Measurements from ENCODE around the gene SUN2.

Gene SUN2

DNA sequence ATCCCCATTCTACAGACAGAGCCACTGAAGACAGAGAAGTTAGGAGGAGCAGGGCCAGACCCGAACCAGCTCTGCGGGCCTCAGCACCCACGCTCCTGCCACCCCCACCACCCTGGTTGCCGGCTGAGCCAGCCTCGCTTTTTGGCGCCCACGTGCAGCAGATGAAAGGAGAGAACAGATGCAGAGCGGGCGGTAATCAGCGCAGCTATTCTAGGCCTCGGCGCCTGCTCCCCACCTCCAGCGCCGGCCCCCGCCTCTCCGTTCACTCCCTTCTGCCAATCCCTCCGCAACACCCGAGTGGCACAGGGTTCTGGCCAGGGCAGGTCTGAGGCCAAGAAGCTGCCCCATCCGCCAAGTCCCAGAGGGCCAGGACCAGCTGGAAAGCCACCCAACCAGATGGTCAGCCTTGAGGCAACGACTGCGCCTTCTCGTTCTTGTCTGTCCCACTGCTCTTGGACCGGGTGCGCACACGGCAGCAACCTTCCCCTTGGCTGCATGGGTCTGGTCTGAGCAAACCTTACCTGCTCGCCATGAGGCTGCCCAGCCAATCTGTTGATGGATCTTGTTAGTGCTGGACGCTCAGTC is 21.4 kb upstream of the SUN2 start:
- no peak for DNase-seq

DNA sequence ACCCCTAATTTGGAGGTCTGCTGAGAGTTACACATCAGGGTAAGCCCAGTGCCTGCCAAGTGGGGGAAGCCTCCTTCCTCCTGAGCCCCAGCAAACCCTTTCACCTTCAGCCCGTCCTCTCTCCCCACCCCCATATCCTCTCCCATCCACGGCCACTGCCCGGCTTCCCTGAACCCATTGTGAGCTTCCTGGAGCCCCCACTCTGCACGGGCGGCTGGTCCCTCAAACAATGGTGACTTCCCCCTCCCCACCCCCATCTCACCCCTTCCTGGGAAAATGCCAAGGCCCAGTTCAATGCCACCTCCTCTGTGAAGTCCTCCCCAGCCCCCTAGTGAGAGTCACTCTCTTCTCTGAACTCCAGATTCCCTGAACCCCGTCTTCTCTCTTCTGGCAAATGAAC is 20.3 kb upstream of the SUN2 start:
- no peak for DNase-seq

DNA sequence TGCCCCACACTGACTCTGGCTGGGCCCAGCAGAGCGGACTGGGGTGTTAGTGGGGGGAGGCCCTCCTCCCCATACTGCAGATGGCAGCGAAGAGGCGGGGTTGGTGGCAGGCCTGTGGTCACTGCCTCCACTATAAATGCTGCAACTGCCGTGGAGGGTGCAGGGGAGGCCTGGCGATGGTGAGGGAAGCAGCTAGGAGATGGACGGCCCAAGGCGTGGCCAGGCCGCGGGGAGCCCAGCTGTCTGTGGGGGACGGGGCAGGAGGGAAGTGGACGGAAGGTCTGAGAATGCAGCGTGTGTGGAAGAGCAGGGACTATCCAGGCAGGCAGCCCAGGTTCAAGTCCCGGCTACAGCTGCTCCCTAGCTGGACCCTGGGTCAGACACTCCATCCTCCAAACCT is 19.9 kb upstream of the SUN2 start:
- DNase-seq, result no peak

DNA sequence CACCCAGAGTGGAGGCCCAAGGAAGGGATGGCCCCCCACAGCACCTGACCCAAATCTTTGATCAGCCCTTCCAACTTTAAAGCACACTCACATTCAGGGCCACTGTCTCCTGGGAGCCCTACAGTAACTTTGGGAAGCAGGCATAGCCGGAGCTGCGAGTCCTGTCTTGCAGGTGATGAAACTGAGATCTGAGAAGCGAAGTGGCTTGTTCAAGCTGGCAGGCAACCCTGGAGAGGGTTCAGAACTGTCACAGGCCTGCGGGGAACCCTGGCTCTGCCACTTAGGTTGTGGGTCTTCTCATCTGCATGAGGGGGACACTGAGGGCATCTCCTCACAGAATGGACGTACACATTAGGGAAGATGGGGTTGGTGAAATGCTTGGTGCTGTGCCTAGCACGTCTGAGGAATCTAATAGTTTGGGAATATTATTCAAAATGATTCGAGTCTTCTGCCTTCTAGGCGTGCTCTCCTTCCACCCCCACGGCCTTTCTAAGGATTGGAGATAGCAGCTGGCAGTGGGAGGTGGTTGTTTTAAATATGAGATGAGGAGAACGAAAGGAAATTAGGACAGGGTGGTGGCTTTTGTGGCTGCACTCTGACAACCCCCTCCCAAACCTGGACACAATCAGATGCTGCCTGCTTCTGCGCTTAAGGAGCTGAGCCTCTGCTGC is 18.8 kb upstream of the SUN2 start:
- no peak for DNase-seq

DNA sequence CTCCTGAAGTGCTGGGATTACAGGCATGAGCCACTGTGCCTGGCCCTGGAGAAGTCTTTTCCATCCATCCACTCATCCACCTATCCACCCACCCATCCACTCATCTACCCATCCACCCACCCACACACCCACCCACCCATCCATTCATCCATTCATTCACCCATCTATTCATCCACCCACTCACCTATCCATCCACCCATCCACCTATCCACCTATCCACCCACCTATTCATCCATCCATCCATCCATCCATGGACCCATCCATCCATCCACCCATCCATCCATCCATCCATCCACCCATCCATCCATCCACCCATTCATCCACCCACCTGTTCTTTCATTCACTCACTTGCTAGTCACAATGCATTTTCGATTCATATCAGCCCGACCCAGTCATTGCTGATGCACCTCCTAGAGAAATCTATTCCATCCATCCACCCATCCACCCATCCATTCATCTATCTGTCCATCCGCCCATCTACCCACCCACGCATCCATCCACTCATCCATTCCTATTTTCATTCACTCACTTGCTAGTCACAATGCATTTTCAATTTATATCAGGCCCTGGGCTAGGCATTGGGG is 17.7 kb upstream of the SUN2 start:
- DNase-seq, result no peak

DNA sequence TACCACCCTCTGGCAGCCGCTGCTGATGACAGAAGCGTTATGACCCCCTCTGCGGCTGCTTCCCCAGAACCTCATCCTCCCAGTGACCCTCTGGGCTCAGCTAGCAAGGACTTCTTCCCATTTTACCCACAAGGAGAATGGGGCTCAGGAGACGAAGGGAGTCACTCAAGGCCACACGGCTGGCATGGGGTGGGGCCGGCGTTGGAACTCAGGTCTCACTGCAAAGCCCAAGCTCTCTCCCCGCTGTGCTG is 16.8 kb upstream of the SUN2 start:
- DNase-seq, result no peak

DNA sequence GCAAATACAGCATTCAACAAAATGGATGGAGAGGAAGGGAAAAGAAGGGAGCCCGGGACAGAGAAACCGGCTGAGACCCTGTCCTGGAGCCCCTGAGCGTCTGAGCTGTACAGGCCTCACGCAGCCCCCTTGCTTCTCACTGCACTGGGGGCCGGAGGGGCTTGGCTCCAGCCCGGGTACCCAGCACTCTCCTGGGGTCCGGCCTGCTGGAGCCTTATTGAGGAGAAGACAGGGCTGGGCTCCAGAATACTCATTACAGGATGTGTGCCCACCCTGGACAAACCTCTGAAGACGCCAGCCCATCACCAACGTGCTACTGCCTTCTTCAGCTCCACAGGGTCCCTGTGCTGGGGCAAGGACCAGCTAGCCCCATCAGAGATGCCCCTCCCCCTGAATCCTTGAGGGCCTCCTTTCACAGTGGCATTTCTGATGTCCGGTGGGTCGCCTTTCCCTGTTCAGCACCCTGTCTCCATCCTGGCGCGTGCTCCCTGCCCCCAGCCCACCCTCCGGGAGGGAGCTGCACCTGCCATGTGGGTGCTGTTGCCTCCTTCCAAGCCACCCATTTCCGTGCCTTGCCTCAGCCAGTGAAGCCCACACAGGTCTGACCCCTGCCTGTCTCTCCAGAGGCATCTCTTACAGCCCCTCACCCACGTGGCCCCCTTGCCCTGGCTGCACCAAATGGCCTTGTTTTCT is 14.6 kb upstream of the SUN2 start:
- DNase-seq, result no peak

DNA sequence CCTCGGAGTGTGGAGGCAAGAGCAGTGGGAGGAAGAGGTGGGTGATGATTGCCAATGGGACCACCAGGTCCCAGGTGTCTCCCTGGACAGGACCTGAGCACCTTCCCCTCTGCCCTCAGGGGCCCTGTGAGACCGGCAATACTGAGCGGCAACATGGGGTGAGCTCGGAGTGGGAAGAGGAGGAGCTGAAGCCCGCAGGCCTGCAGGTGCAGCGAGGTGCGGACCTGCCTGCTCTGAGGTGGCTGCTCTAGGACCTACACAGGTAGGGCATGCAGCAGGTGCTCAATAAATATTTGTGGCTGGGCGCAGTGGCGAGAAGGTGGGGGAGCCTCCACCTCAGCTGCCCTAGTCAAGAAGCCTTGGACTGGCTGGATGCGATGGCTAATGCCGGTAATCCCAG is 12.2 kb upstream of the SUN2 start:
- DNase-seq, result no peak

DNA sequence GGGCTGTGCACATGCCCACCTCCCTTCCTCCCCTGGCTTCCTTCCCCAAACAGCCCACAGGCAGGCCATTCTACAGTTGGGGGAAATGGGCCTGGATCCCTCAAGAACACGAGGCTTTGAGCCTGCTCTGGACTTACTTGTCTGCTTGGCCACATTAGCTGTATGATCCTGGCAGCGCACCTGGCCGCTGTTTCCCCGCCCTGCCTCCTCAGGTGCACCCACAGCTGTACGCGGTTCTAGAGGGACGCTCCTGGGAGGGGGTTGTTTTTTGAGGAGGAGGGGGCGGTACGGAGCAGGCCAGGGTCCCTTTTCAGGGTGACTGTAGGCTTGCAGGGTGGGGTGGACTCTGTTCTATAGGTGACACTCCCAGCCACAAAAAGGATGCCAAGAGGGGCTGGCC is 11.5 kb upstream of the SUN2 start:
- DNase-seq, result no peak

DNA sequence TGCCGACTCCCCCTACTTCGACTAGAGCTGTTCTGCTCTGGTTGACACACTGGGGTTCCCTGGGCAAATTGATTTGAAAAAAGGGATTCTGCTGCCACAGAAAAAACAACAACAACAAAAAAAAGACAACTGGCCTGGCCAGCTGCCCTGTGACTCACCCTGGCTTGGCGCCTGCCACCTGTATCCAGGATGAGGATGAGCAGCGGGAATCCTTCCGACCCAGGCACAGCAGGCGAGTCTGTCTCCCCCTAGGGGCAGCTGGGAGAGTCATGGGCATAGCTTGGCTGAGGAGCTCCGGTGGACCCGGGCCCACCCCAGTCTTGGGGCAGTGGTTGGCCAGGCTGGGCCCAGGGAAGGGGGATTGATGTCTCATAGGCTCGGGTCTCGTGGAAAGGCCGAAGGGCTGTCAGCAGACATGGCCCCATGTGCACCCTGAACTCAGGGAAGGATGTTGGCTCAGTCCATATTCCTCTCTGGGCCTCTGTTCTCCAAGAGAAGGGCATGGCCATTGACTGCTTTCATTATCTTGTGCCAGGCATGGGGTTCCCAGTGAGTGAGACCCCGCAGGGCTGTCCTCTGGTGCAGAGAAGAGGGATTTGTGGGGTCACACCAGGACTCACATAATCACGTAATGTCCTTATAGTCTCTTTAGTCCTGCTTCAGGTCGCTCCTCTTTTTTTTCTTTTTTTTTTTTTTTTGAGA is 10.4 kb upstream of the SUN2 start:
- peak; percentile 48 for DNase-seq

DNA sequence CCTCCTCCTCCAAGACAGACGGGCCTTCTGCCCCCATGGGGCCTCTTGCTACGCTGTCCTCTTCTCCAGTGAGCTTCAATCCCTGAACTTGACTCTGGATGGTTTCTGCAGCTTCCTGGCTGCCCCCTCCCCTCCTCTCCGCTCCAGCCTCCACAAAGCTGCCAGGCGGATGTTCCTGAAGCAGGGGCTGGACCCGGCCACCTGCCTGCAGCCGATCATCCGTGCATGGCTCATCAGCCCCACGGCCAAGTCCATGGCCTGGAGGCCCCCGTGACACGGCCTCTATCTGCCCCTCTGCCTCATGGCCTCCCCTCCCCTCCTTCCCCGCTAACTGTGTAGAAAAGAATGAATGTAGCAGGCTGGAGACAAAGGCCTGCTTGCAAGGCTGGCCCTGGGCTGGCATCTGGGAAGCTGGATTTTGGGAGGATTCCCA is 6.8 kb upstream of the SUN2 start:
- DNase-seq, result no peak

DNA sequence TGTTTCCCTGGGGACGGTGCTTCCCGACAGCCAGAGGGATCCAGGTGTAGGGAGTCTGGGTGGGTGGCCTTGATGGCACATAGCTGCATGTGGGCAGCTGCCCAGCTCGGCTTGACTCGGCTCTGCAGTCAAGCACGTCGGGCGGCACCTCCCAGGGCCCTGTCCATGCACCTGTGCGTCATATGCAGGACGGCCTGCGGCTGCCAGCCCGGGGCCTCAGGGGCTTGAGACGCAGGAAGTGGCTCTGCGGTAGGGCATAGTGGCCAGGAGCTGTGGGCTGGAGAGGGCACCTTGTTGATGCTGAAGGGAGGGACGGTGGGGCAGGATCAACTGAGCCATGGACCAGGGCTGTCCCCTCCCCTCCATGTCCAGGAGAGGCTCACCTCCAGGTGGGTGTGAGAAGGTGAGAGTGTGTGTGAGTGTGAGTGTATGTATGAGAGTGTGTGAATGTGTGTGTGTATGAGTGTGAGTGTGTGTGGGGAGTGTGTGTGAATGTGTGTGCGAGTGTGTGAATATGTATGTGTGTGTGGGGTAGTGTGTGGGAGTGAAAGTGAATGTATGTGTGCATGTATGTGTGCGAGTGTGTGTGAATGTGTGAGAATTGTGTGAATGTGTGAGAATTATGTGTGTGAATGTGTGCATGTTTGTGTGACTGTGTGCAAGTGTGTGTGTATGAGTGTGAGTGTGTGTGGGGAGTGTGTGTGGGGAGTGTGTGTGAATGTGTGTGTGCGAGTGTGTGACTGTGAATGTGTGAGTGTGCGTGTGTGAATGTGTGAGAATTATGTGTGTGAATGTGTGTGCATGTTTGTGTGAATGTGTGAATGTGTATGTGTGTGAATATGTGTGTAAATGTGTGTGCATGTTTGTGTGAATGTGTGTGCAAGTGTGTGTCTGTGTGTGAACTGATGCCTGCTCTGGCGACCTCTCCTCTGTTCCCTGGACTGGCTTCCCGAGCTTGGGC is 5.7 kb upstream of the SUN2 start:
- DNase-seq, result no peak

DNA sequence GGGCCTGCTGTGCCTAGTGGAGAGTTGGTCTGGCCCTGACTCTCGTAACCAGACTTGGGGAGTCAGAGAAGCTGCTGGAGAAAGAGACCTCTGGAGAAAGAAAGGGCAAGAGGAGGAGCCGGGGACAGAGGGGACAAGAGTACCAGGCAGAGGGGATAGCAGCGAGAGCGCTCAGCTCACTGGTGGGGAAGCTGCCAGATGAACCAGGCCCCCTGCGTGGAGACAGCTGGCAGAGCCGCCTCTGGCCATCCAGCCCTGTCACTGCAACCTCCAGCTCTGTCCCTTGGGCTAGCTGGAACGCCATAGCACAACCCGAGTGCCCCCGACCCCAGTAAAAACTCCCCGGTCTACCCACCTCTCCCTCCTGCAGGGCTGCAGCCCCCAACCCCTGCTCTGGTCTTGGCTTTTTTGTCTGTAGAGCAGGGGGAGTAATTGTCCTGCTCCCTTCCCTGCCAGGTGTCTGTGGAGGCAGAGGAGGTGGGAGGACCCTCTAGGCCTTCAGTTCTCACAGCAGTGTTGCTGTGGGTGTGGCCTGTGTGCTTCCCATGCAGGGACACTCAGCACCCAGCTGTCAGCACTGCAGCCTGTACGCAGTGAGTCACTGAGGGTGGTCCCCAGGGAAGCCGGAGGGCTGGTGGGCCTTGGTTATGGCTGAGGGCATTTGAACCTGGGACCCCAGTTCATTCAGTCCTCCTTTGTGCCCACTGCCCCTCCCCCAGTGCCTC is 4.8 kb upstream of the SUN2 start:
- no peak for DNase-seq

DNA sequence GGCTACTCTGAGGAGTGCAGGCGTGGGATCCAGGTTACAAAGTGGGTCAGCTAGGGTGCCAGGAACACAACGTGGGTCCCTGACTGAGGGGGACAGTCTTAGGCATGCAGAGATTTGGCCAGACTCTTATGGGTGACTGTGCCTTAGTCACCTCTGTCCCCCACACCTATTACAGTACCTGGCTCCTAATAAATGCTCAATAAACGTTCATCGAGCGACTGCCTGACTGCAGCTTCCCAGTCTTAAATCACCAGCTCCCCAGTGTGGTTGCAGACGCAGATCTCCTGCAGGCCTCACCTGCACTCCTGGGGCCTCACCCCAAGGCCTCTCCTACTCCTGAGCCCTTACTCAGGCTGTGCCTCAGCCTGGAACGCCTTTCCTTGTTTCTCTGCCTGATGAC is 3.2 kb upstream of the SUN2 start:
- no peak for DNase-seq

DNA sequence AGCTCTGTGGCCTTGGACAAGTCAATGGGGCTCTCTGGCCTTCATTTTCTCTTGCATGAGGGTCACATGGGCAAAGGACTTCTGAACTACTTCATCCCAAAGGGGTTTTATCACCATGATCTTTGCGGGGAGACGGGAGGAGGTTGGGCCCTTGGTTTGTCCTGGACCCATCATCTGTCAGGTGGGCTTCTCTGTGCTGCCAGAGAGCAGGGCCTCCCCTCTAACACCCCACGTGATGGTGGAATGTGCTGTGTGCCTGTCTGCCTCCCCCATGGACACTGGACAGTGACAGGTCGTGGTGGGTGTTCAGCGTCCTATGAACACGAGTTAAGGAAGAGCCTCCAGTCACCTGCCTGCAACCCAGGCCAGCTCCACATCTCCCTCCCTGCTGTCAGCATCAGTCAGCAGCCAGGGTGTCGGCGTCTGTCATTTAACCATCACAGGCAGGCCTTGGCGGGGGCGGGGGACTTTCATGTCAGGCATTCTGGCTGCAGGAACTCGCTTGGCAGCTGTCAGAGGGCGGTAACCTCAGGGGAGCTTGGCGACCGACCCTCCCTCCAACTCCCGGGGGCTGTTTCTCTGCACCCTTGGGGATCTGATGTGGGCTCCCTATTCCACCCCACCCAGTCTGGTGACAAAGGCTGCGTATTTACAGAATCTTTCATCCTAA is 2.6 kb upstream of the SUN2 start:
- peak; percentile 62 for DNase-seq

DNA sequence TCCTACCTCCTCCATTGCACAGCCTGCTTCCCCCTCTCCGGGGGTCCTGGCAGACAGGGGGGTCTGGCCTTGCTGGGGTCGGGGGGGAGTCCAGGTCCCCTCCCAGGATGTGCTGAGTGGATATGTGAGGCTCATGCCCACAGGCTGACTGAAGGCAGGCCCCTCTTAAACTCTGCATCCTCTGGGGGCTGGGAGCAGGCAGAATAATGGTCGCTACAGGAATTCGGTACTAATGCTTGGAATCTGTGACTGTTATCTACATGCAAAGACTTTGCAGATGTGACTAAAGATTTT is 1.6 kb upstream of the SUN2 start:
- no peak for DNase-seq

DNA sequence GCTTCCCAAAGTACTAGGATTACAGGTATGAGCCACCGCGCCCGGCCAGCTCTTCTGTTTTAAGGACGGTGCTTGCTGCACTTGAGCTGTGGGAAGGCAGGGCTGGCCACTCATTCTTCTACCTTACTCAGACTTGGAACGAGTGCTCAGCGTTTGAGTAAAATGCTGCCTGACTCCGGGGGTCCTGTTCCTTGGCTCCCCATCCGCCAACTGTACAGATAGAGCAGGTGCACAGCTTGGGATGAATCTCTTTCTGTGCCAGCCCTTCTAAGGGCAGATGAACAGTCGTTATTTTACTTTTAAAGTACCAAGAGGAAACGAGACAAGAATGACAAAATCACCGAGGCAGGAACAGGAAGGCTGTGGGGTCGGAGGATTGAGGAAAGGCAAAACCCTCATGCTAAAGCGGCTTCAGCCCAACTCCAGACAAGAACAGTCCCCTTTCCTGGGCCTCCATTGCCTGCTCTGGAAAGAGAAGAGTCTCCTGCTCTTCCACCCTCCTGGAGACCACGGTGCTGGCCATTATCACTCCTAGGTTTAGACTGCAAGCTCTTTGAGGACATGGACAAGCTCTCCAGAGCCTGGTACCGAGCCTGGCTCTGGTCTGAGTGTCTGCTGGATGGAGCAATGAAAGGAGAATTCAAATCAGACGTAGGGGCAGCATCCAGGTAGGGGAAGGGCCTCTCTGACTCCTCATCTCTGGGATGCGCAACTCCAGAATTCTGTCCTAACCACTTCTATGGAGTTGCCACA is 1.1 kb upstream of the SUN2 start:
- DNase-seq, result no peak

DNA sequence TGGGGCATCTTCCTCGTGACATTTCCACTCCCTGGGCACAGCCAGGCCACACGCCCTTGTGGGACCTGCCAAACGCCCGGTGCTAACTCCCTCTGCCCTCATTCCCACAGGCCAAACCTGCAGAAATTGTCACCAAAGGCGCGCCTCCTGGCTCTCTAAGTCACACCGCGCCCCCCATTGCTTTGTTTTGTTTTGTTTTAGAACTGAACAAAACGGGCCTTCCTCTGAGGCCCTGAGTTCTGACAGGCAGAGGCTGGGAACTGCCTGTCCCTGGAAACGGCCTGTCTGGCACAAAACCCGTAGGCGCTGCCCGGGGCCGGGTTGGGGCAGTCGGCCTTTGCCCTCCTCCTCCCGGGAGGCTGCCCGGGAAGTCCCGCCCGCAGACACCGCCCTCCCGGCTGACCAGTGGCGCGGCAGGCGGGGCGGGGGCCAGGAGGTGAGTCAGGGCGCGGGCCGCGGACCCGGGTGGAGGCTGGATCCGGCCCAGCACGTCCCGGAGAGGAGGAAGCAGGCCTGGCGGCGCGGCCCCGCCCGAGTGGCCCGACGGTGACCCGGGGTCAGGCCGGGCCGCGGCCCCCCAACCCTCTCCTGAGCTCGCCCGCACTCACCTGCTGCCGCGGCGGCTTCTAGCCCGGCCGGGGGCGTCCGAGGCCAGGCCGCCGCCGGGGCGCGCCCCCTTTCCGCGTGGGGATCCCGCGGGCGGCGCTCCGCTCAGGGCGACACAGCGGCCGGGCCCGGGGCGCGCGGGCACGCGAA is 465 bp downstream of the SUN2 start:
- DNase-seq, result peak; percentile 47

DNA sequence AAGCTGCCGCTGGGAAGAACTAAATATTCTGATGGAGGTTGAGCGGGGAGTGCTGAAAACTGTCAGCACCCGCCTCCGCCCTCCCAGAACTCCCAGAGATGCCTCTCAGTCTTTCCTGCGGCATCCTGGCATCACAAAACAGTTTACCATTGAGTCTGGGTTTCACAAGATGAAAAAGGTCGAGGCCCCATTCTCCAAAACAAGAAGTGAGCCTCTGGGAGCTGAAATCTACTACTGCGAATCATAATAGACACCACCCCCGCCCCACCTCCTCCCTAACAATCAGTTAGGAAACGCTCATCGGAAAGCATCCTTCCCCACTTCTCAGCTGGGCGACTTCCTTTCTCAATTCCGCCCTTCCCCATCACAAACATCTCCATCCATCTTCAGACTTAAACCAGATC is 1.0 kb downstream of the SUN2 start:
- peak; percentile 49 for DNase-seq

Data from CD4-positive, alpha-beta T cell treated with Interleukin-17A for 1 hour (primary cell).